HAP-1 (cell line): ENCODE measurements around the gene RTP3.
"Not testable (repeated sequence)": the region's sequence is repeated elsewhere in the genome, so short reads cannot be mapped to it uniquely, and the experiment has no call there.

Source experiments
- DNase-seq, 2 experiments: peaks; one replicate each; pipeline ENCODE4 v3.0.0-alpha.2; 2016 to 2020; ENCODE audit warnings: low spot score in 2 of 2
- H3K27me3 ChIP-seq: fragments of 250-450 bp; sonication (Bioruptor Pico); 2 replicates; pipeline ENCODE4 v1.5.1; 2020; ENCODE audit warnings: low read depth, mild to moderate bottlenecking, moderate library complexity
- H3K36me3 ChIP-seq: fragments of 250-450 bp; sonication (Bioruptor Pico); replicated peaks from 2 replicates; pipeline ENCODE4 v1.5.1; 2020; ENCODE audit warnings: mild to moderate bottlenecking
- H3K4me1 ChIP-seq: fragments of 250-450 bp; sonication (Bioruptor Pico); 2 replicates; pipeline ENCODE4 v1.5.1; 2020; ENCODE audit warnings: mild to moderate bottlenecking
- H3K4me3 ChIP-seq: fragments of 250-450 bp; sonication (Bioruptor Pico); 2 replicates; pipeline ENCODE4 v1.5.1; 2020; ENCODE audit warnings: mild to moderate bottlenecking, moderate library complexity
- H3K9me3 ChIP-seq: fragments of 250-450 bp; sonication (Bioruptor Pico); 2 replicates; pipeline ENCODE4 v1.5.1; 2020; ENCODE audit warnings: mild to moderate bottlenecking, moderate library complexity
- in situ Hi-C: fragments of 300-500 bp; cut with MboI; formaldehyde crosslinking; loops from 3 replicates; pipeline ENCODE4 v1.14.3; 2020; ENCODE audit warnings: low sequenced_read_pairs, inconsistent platforms, mixed read lengths

Gene RTP3

GRCh38 chr3:46489381-46489780 lies 8.4 kb upstream of the RTP3 start:
- no peaks in the 10 kb centered on the region for H3K36me3 ChIP-seq
- DNase-seq: no peak
- in situ Hi-C loops: loop anchor here (5.0 to 10.0 kb wide), 2 partner anchors 143 to 405 kb away; no protein-coding TSS in a partner anchor

GRCh38 chr3:46489875-46490274 lies 7.9 kb upstream of the RTP3 start:
- Histone ChIP-seq H3K36me3 (no peaks in the 10 kb centered on the region), H3K4me3 (no peak overlapping the region), H3K9me3 (no peaks in the 10 kb centered on the region), H3K4me1 (peaks cover 4% of the 10 kb centered on the region), H3K27me3 (no peaks in the 10 kb centered on the region)
- no peak for DNase-seq
- in situ Hi-C loops: loop anchor here (5.0 to 10.0 kb wide), 2 partner anchors 142 to 405 kb away; no protein-coding TSS in a partner anchor

More at GRCh38 chr3:46489381-46489780, 8.4 kb upstream of the RTP3 start:
- peaks cover 4% of the 10 kb centered on the region for H3K4me1 ChIP-seq
- H3K9me3 ChIP-seq: no peaks in the 10 kb centered on the region
- no peaks in the 10 kb centered on the region for H3K27me3 ChIP-seq
- no peak overlapping the region for H3K4me3 ChIP-seq

- H3K4me1 ChIP-seq: peaks cover 4% of the 10 kb centered on the region
- DNase-seq: no peak
- in situ Hi-C loops: no loop called here
These were observed 7.3 kb upstream of the RTP3 start for GRCh38 chr3:46490338-46491084.

DNA sequence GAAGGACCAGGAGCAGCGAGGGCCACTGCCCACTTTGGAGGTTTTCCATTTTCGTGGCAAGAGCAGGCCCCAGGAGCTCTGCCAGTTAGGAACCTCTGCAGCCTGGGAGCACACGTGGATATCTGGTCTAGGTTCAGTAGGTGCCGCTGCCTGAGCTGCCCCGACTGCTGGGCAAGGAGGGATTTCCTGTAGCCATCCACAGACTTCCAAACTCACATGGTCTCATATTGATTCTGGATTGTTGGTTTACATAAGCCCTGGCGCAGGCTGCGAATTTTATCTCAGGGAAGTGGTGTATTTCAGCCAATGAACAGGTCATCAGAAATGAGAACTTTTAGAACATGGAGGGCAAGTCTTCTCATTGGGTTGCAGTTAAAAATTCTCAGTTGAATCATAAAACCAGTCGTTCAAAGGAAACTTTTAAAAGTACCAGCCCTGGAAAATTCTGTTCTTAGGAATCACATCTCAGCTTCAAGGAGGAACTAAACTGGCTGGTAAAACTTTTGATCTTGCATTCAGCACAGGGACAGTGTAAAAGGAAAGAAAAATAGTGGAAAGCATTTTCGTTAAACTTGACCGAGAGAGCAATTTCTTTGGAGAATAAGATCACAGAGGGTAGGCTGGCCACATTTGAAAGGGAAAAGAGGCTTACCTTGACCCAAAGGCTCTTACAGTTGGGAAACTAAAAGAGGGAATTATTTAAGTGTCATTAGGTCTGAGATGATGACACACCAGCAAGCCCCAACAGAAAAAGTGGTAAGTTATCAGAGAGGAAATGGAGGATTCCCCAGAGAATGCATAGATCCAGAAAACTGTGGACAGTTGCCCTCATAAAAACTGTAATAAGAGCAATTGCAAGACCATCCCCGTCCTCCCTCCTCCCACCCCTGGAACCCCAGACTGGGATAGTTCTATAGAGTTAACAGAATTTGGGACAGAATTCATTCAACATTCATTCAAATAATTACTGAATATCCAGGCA lies 6.4 kb upstream of the RTP3 start:
- H3K9me3 ChIP-seq: no peaks in the 10 kb centered on the region
- H3K36me3 ChIP-seq: no peaks in the 10 kb centered on the region
- no peak for DNase-seq
- in situ Hi-C loops: no loop called here
- no peaks in the 10 kb centered on the region for H3K27me3 ChIP-seq
- H3K4me1 ChIP-seq: peaks cover 4% of the 10 kb centered on the region
- H3K4me3 ChIP-seq: no peak overlapping the region

More at GRCh38 chr3:46490338-46491084, 7.3 kb upstream of the RTP3 start:
- Histone ChIP-seq H3K4me3 (no peak overlapping the region), H3K36me3 (no peaks in the 10 kb centered on the region), H3K9me3 (no peaks in the 10 kb centered on the region), H3K27me3 (no peaks in the 10 kb centered on the region)

- H3K27me3 ChIP-seq: no peaks in the 10 kb centered on the region
- no peaks in the 10 kb centered on the region for H3K9me3 ChIP-seq
- in situ Hi-C loops: no loop called here
- peaks cover 4% of the 10 kb centered on the region for H3K4me1 ChIP-seq
- H3K4me3 ChIP-seq: no peak overlapping the region
- no peaks in the 10 kb centered on the region for H3K36me3 ChIP-seq
- no peak for DNase-seq
These were observed 4.8 kb upstream of the RTP3 start for GRCh38 chr3:46492890-46493547.

GRCh38 chr3:46494491-46494890 lies 3.3 kb upstream of the RTP3 start:
- H3K27me3 ChIP-seq, DNase-seq, H3K4me3 ChIP-seq, in situ Hi-C loops, H3K4me1 ChIP-seq, H3K36me3 ChIP-seq, H3K9me3 ChIP-seq: not testable (repeated sequence)

DNA sequence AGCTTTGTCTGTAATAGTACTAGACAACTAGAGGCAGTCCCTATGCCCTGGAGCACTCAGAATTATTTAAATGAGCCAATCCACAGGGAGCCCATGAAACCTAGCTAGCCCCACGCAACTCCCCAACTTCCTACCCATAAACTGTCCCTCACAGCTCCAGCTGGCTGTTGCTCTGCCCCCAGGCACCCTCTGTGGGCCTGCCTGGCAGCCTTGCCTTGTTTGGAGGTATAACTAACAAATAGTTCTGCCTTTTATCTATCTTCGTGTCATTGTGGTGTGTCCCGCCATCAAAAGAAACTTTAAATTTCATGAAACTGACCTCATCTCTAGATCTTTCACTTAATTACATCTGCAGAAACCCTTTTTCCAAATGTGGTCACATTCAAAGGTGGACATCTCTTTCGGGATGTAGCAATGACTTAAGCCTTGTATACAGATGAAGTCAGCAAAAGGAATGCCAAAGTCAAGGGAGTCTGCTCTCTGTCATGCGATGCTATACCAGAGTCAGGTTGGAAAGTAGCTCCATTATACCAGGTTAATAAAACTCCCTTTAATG lies 1.8 kb upstream of the RTP3 start:
- no peak for DNase-seq
- in situ Hi-C loops: no loop called here

DNA sequence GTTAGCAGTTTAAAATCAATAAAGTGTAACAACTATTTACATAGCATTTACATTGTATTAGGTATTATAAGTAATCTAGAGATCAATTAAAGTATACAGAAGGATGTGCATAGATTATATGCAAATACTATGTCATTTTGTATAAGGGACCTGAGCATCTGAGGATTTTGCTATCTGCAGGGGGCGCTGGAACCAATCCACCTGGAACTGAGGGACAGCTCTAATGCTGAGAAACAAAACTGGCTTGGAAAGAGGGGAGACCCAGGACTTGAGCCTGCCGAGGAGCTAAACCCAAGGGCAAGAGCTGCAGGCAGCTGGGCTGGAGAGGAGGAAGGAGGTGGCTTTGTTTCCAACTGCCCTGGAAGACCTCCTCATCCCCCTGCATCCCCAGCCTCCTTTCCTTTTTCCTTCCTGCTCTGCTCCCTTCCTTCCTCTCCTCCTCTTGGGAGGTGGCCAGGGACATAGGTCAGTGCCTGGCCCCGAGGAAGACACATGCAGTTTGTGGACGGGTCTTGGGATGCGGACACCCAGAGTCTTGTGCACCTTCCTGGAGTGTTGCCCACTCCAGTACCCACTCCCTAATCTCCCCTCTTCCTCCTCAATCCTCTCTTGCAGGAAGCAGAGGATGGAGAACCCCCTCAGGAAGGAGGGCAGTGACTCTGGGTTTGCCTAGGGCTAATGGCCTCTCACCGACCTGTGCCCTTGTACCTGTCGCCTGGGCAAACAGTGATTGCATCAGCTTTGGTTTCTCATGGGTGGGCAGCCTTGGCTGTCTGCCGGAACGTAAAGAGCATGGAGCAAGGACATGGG lies 825 bp upstream of the RTP3 start:
- in situ Hi-C loops: no loop called here
- no peak overlapping the region for H3K4me3 ChIP-seq
- no peaks in the 10 kb centered on the region for H3K36me3 ChIP-seq
- H3K9me3 ChIP-seq: no peaks in the 10 kb centered on the region
- no peaks in the 10 kb centered on the region; the same call in 1 of the 2 replicates for H3K4me1 ChIP-seq
- DNase-seq: peak; percentile 35 to 67
- H3K27me3 ChIP-seq: no peaks in the 10 kb centered on the region

More for the DNA sequence above, 1.8 kb upstream of the RTP3 start:
- no peaks in the 10 kb centered on the region for H3K9me3 ChIP-seq
- H3K27me3 ChIP-seq: no peaks in the 10 kb centered on the region
- no peaks in the 10 kb centered on the region for H3K36me3 ChIP-seq
- no peaks in the 10 kb centered on the region; the same call in 1 of the 2 replicates for H3K4me1 ChIP-seq
- H3K4me3 ChIP-seq: no peak overlapping the region

DNA sequence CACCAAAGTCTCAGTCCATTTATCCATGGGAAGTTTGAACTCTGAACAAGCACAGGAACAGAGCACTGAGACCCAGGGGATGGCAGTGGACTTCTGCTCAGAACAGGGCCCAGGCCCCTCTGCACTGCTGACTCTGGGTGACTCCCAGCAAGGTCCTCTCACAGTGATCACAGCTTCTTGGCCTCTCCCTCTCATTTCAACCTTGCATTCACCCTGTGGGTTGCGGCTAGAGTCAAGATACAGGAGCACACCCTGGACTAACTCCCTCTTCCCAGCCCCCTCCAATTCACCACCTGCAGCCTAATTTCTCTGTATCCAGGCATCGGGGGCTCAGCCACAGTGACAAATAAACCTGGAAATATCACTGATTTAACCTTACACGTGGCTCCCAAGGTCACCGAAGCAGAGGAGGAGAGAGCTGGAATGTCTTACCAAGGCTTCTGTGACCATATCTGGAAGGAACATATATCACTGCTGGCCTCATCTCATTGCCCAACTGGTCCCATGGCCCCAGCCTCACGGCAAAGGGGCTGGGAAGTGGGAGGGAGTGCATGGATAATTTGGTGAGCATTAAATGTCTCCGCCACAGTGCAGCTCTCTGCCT lies 1.2 kb downstream of the RTP3 start:
- no peak for DNase-seq
- in situ Hi-C loops: no loop called here
- H3K4me1 ChIP-seq: no peaks in the 10 kb centered on the region; the same call in 1 of the 2 replicates
- no peaks in the 10 kb centered on the region for H3K36me3 ChIP-seq
- H3K4me3 ChIP-seq: no peak overlapping the region
- no peaks in the 10 kb centered on the region for H3K27me3 ChIP-seq
- H3K9me3 ChIP-seq: no peaks in the 10 kb centered on the region

- in situ Hi-C loops: no loop called here
- Histone ChIP-seq H3K27me3 (no peaks in the 10 kb centered on the region), H3K36me3 (no peaks in the 10 kb centered on the region), H3K9me3 (no peaks in the 10 kb centered on the region), H3K4me3 (no peak overlapping the region), H3K4me1 (no peaks in the 10 kb centered on the region; the same call in 1 of the 2 replicates)
- no peak for DNase-seq
These were observed 3.2 kb downstream of the RTP3 start for GRCh38 chr3:46500656-46501635.

- DNase-seq: no peak
- no peak overlapping the region for H3K4me3 ChIP-seq
- H3K4me1 ChIP-seq: no peaks in the 10 kb centered on the region; the same call in 1 of the 2 replicates
- in situ Hi-C loops: no loop called here
- no peaks in the 10 kb centered on the region for H3K9me3 ChIP-seq
- no peaks in the 10 kb centered on the region for H3K27me3 ChIP-seq
- H3K36me3 ChIP-seq: no peaks in the 10 kb centered on the region
These were observed 3.9 kb downstream of the RTP3 start for GRCh38 chr3:46501702-46502101.
